Calu3 (cell line): ENCODE data around the gene GRP. TPM values are rescaled to one million over a fixed set of nuclear protein-coding genes. Genes with fewer than 3 reads are reported as not detected.
A peak's percentile ranks its signal among the peaks of the same experiment; 100 is the strongest.

Experiments
- BruUV-seq: library from RNA; stranded (reverse); fragments of 400-500 nt; replicated peaks from 2 replicates; lab custom pipeline; 2021; lab: Mats Ljungman, UMichigan
- CTCF ChIA-PET: fragments of 300-600 bp; sonication (Branson Sonifier 250); formaldehyde crosslinking; loops from one replicate; lab custom pipeline; 2022; ENCODE audit warnings: antibody characterized with exemption; lab: Charles Lee
- DNase-seq: peaks from one replicate; pipeline ENCODE4 v3.0.0; 2022
- H3K27ac Mint-ChIP-seq: one replicate; pipeline ENCODE4 v1.8.0; 2022; ENCODE audit warnings: mixed read lengths; ENCODE audit not compliant: unreplicated experiment
- H3K27me3 Mint-ChIP-seq: one replicate; pipeline ENCODE4 v1.8.0; 2022; ENCODE audit warnings: mixed read lengths; ENCODE audit not compliant: unreplicated experiment
- H3K36me3 Mint-ChIP-seq: one replicate; pipeline ENCODE4 v1.8.0; 2022; ENCODE audit warnings: mild to moderate bottlenecking, moderate library complexity, mixed read lengths; ENCODE audit not compliant: insufficient read depth, unreplicated experiment
- H3K4me1 Mint-ChIP-seq: one replicate; pipeline ENCODE4 v1.8.0; 2022; ENCODE audit warnings: mild to moderate bottlenecking, low read depth, mixed read lengths; ENCODE audit not compliant: unreplicated experiment
- H3K4me3 Mint-ChIP-seq: one replicate; pipeline ENCODE4 v1.8.0; 2022; ENCODE audit warnings: mild to moderate bottlenecking, low read depth, moderate library complexity, mixed read lengths; ENCODE audit not compliant: unreplicated experiment
- H3K9me3 Mint-ChIP-seq: one replicate; pipeline ENCODE4 v1.8.0; 2022; ENCODE audit warnings: low read depth, mixed read lengths; ENCODE audit not compliant: unreplicated experiment
- CTCF ChIP-seq: fragments of 200-600 bp; IDR thresholded peaks from one replicate; pipeline ENCODE4 v1.8.0; 2022; ENCODE audit warnings: antibody characterized with exemption; ENCODE audit not compliant: unreplicated experiment
- intact Hi-C: fragments of 100-400 bp; cut with micrococcal nuclease; formaldehyde crosslinking; loops from one replicate; pipeline ENCODE4 v1.10.0; 2022; ENCODE audit not compliant: unreplicated experiment
- total RNA-seq: library from RNA; stranded (reverse); gene quantifications from 2 replicates; pipeline ENCODE4 v1.2.3, GENCODE V29; 2022

GRP gene
- total RNA-seq, 1 experiment from 2014 or later: not detected

- TF ChIP-seq CTCF: no peak
- peaks cover 36% of the 10 kb centered on the region for H3K4me1 Mint-ChIP-seq
- peak overlapping the region; percentile 49 for H3K4me3 Mint-ChIP-seq
- CTCF ChIA-PET: interaction anchor here (0.5 to 3.7 kb wide), 4 partner anchors 11 to 137 kb away, joined by 3 to 13 read pairs (median 4); no protein-coding TSS in a partner anchor
- DNase-seq: no peak
- peaks cover 91% of the 10 kb centered on the region for H3K27me3 Mint-ChIP-seq
- no peak overlapping the region for H3K27ac Mint-ChIP-seq
- no TSS peak for BruUV-seq
- intact Hi-C loops: no loop called here
- H3K9me3 Mint-ChIP-seq: no peaks in the 10 kb centered on the region
- peaks cover 5% of the 10 kb centered on the region for H3K36me3 Mint-ChIP-seq
Measured at GRCh38 chr18:59265974-59266369, 46.0 kb downstream of the GRP start.

- peaks cover 94% of the 10 kb centered on the region for H3K27me3 Mint-ChIP-seq
- H3K4me3 Mint-ChIP-seq: no peak overlapping the region
- no TSS peak for BruUV-seq
- H3K4me1 Mint-ChIP-seq: peaks cover 36% of the 10 kb centered on the region
- no peak for DNase-seq
- H3K36me3 Mint-ChIP-seq: peaks cover 5% of the 10 kb centered on the region
- CTCF ChIA-PET: interaction anchor here (0.5 to 3.7 kb wide), 4 partner anchors 11 to 136 kb away, joined by 3 to 13 read pairs (median 4); no protein-coding TSS in a partner anchor
- intact Hi-C loops: no loop called here
- no peak for TF ChIP-seq CTCF
- H3K27ac Mint-ChIP-seq: no peak overlapping the region
- H3K9me3 Mint-ChIP-seq: no peaks in the 10 kb centered on the region
Measured at GRCh38 chr18:59266459-59266858, 46.5 kb downstream of the GRP start.

GRCh38 chr18:59266886-59267502 is 47.0 kb downstream of the GRP start:
- no peak for TF ChIP-seq CTCF
- Mint-ChIP-seq H3K27ac (no peak overlapping the region), H3K27me3 (peaks cover 99% of the 10 kb centered on the region), H3K36me3 (peaks cover 5% of the 10 kb centered on the region), H3K4me1 (peaks cover 36% of the 10 kb centered on the region), H3K4me3 (peak overlapping the region; percentile 70), H3K9me3 (no peaks in the 10 kb centered on the region)
- DNase-seq: no peak
- no TSS peak for BruUV-seq
- CTCF ChIA-PET: interaction anchor here (0.7 to 3.7 kb wide), 5 partner anchors 10 to 452 kb away, joined by 3 to 13 read pairs (median 5); no protein-coding TSS in a partner anchor
- intact Hi-C loops: no loop called here

- CTCF ChIA-PET: interaction anchor here (0.6 to 1.6 kb wide), 7 partner anchors 9 to 715 kb away, joined by 3 to 7 read pairs (median 4); no protein-coding TSS in a partner anchor
- H3K27me3 Mint-ChIP-seq: peaks cover 99% of the 10 kb centered on the region
- no peak for TF ChIP-seq CTCF
- BruUV-seq: no TSS peak
- peak overlapping the region; percentile 70 for H3K4me3 Mint-ChIP-seq
- intact Hi-C loops: no loop called here
- H3K9me3 Mint-ChIP-seq: no peaks in the 10 kb centered on the region
- DNase-seq: peak; percentile 45
- H3K4me1 Mint-ChIP-seq: peaks cover 36% of the 10 kb centered on the region
- H3K36me3 Mint-ChIP-seq: peaks cover 5% of the 10 kb centered on the region
- no peak overlapping the region for H3K27ac Mint-ChIP-seq
Measured at GRCh38 chr18:59267503-59268126, 47.7 kb downstream of the GRP start.
